Endothelial cell (in vitro differentiated cells): Measurements from ENCODE around the gene UBE3B. TPM values are rescaled to one million over a fixed set of nuclear protein-coding genes. Genes with fewer than 3 reads are reported as not detected.

Experiments used
- DNase-seq: peaks from one replicate; pipeline ENCODE4 v3.0.0; 2021; ENCODE audit warnings: low spot score
- H3K27ac Mint-ChIP-seq: one replicate; pipeline ENCODE4 v1.8.0; 2021; ENCODE audit warnings: mixed read lengths, inconsistent platforms; ENCODE audit not compliant: unreplicated experiment
- H3K27me3 Mint-ChIP-seq: one replicate; pipeline ENCODE4 v1.8.0; 2021; ENCODE audit warnings: mild to moderate bottlenecking, moderate library complexity, mixed read lengths, inconsistent platforms; ENCODE audit not compliant: unreplicated experiment
- H3K36me3 Mint-ChIP-seq: one replicate; pipeline ENCODE4 v1.8.0; 2021; ENCODE audit warnings: mild to moderate bottlenecking, low read depth, mixed read lengths, inconsistent platforms; ENCODE audit not compliant: unreplicated experiment
- H3K4me1 Mint-ChIP-seq: one replicate; pipeline ENCODE4 v1.8.0; 2021; ENCODE audit warnings: mild to moderate bottlenecking, mixed read lengths, inconsistent platforms; ENCODE audit not compliant: unreplicated experiment
- H3K4me3 Mint-ChIP-seq: one replicate; pipeline ENCODE4 v1.8.0; 2021; ENCODE audit warnings: mild to moderate bottlenecking, mixed read lengths, inconsistent platforms; ENCODE audit not compliant: unreplicated experiment
- H3K9me3 Mint-ChIP-seq: one replicate; pipeline ENCODE4 v1.8.0; 2021; ENCODE audit warnings: mixed read lengths, inconsistent platforms; ENCODE audit not compliant: unreplicated experiment
- total RNA-seq: library from RNA; stranded (reverse); fragmentation: NEBNext Ultra II Directional; extraction: Animal tissue kit (Norgen Biotek cat#: 25700); gene quantifications from one replicate; pipeline ENCODE4 v1.2.1, GENCODE V29; 2021; ENCODE audit not compliant: unreplicated experiment
- TF ChIP-seq, protein P1 (sequence below): fragments of 200-600 bp; sonication (generic); IDR thresholded peaks from one replicate; pipeline ENCODE4 v1.5.0; 2021; ENCODE audit warnings: antibody characterized with exemption; ENCODE audit not compliant: unreplicated experiment

The UBE3B gene
- total RNA-seq, 1 donor from 2014 or later, result 44.3 TPM

DNA sequence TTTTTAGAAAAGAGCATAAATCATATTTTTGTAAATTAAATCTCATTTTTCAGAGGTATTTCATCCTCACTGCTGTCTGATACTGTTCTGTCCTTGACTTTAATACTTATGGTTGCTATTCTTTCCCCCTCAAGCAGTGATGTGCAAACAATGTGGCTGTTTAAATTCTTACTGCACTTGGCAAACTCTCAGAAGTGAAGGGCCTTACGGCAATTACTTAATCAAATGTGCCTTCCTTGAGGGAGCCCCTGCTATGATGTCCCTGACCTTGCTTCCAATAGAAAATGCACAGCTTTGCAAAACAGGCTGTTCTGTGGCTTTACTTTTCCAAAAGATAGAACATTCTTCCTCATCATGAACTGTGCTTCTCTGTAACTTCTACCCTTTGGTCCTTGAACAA lies 35.2 kb downstream of the UBE3B start:
- H3K9me3 Mint-ChIP-seq, result no peaks in the 10 kb centered on the region
- DNase-seq, result no peak
- peaks cover 62% of the 10 kb centered on the region for H3K36me3 Mint-ChIP-seq
- peaks cover 2% of the 10 kb centered on the region for H3K4me1 Mint-ChIP-seq
- H3K27me3 Mint-ChIP-seq, result peaks cover 4% of the 10 kb centered on the region
- H3K4me3 Mint-ChIP-seq, result no peak overlapping the region
- TF ChIP-seq, protein P1, sequence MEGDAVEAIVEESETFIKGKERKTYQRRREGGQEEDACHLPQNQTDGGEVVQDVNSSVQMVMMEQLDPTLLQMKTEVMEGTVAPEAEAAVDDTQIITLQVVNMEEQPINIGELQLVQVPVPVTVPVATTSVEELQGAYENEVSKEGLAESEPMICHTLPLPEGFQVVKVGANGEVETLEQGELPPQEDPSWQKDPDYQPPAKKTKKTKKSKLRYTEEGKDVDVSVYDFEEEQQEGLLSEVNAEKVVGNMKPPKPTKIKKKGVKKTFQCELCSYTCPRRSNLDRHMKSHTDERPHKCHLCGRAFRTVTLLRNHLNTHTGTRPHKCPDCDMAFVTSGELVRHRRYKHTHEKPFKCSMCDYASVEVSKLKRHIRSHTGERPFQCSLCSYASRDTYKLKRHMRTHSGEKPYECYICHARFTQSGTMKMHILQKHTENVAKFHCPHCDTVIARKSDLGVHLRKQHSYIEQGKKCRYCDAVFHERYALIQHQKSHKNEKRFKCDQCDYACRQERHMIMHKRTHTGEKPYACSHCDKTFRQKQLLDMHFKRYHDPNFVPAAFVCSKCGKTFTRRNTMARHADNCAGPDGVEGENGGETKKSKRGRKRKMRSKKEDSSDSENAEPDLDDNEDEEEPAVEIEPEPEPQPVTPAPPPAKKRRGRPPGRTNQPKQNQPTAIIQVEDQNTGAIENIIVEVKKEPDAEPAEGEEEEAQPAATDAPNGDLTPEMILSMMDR, result no peak
- no peak overlapping the region for H3K27ac Mint-ChIP-seq

DNA sequence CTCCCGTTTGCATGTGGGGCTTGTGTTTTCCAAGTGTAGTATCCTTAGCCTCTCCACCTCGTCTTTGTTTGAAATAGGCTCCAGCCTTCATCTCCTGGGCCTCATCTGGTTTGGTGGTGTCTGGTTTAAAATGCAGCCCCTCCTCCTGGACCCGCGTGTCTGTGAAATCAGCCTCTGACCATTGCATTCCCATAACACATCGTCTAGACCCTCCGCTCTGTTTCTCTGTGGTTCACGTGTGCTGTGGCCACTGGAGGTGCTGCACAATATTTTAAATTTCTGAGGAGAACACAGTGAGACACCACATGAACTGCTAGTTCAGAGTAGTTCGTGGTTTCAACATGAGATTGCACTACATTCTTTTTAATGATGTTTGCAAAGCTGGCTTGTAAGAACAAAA lies 35.6 kb downstream of the UBE3B start:
- H3K9me3 Mint-ChIP-seq, result no peaks in the 10 kb centered on the region
- H3K27ac Mint-ChIP-seq, result no peak overlapping the region

DNA sequence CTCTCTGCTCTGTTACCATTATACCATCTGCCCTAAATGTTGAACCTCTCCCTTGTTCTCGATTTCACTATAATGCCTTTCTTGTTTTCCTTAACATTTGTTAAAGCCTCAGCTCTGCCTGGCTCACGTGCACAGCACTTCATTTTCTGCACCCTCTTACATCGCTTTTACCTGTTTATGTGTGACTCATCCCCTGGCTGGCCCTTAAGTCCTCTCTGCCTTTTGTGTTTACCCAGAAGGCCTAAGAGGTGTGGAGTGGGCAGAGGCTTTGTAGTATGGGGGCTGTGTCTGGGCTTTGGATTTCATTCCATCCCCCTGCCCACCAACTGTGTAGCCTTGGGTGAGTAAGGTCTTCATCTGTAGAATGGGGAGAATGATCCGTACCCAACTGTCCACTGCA lies 36.5 kb downstream of the UBE3B start:
- H3K4me1 Mint-ChIP-seq, result peaks cover 10% of the 10 kb centered on the region
- DNase-seq, result no peak

More for the DNA sequence above, 35.6 kb downstream of the UBE3B start:
- TF ChIP-seq, protein P1, result no peak
- Mint-ChIP-seq H3K27me3 (peaks cover 4% of the 10 kb centered on the region), H3K4me1 (peaks cover 2% of the 10 kb centered on the region), H3K4me3 (no peak overlapping the region), H3K36me3 (peaks cover 65% of the 10 kb centered on the region)
- DNase-seq, result no peak

DNA sequence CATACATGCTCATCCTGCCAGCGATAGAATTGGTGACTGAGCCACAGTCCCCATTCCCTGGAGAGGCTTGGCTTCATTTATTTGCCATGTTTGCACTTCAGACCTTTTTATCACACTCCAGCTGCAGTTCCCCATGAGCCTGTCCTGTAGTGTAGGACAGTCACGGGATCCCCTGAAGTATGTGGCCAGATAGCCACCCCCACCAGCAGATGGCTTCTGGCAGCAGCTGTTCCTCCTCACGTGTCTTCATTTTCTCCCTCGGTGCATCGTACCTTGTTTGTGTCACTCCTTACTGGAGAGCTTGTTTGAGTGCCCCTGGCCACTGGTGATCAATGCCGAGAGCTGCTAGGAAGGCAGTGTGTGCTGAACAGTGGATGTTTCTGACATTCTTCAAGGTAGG lies 40.2 kb downstream of the UBE3B start:
- peaks cover 56% of the 10 kb centered on the region for H3K36me3 Mint-ChIP-seq
- peaks cover 8% of the 10 kb centered on the region for H3K27me3 Mint-ChIP-seq
- H3K27ac Mint-ChIP-seq, result no peak overlapping the region

More for the DNA sequence above, 36.5 kb downstream of the UBE3B start:
- Mint-ChIP-seq H3K27me3 (peaks cover 4% of the 10 kb centered on the region), H3K4me3 (no peak overlapping the region), H3K27ac (no peak overlapping the region), H3K36me3 (peaks cover 65% of the 10 kb centered on the region), H3K9me3 (no peaks in the 10 kb centered on the region)
- TF ChIP-seq, protein P1, result no peak

More for the DNA sequence above, 40.2 kb downstream of the UBE3B start:
- Mint-ChIP-seq H3K4me1 (peaks cover 25% of the 10 kb centered on the region), H3K9me3 (no peaks in the 10 kb centered on the region), H3K4me3 (no peak overlapping the region)
- DNase-seq, result no peak
- TF ChIP-seq, protein P1, result no peak
